Esophagus squamous epithelium (tissue), 4 donors: ENCODE measurements around the gene MTERF1.

ENCODE experiments used
- CTCF ChIP-seq, 6 experiments: fragments of 450-650 bp in 4 of 6; fragments of 200-600 bp in 2 of 6; sonication (generic) in 2 of 6; IDR thresholded peaks; one replicate each; pipeline ENCODE4 v1.5.1; 2016 to 2019; ENCODE audit warnings: antibody characterized with exemption in 6 of 6, mild to moderate bottlenecking in 4 of 6, moderate library complexity in 4 of 6
- POLR2A ChIP-seq, 4 donors: fragments of 450-650 bp; IDR thresholded peaks; one replicate each; pipeline ENCODE4 v1.6.1; 2017; ENCODE audit warnings: antibody characterized with exemption in 4 of 4, mild to moderate bottlenecking in 4 of 4, moderate library complexity in 3 of 4

GRCh38 chr7:91927912-91928311 is 47.4 kb upstream of the MTERF1 start:
- TF ChIP-seq POLR2A (IDR thresholded peaks at IDR 0.05) (no peak), CTCF (IDR thresholded peaks at IDR 0.05) (no peak)
